SK-N-SH treated with all-trans-retinoic acid at 6 μM for 48 hours (cell line): Measurements from ENCODE around the gene INAVA.

ENCODE experiments used
- ATAC-seq: fragments of 200-7000 bp; cut with Tn5 transposase; 3 replicates; pipeline ENCODE4 v1.9.1; 2020; ENCODE audit warnings: mild to moderate bottlenecking, moderate library complexity
- ARNTL ChIP-seq: fragments of 450-650 bp; formaldehyde crosslinking; IDR thresholded peaks from 2 replicates; pipeline ENCODE4 v1.5.0; 2020; ENCODE audit warnings: low read depth, mild to moderate bottlenecking, moderate library complexity, borderline replicate concordance
- BACH2 ChIP-seq: fragments of 250-450 bp; sonication (Bioruptor Pico); IDR thresholded peaks from 2 replicates; pipeline ENCODE4 v1.9.0; 2021; ENCODE audit warnings: mild to moderate bottlenecking, borderline replicate concordance
- CSDC2 ChIP-seq: fragments of 250-450 bp; sonication (Bioruptor Pico); IDR thresholded peaks from 2 replicates; pipeline ENCODE4 v1.5.0; 2020; ENCODE audit warnings: mild to moderate bottlenecking, moderate library complexity
- CSRNP3 ChIP-seq: fragments of 250-450 bp; sonication (Bioruptor Pico); IDR thresholded peaks from 2 replicates; pipeline ENCODE4 v1.5.1; 2021; ENCODE audit warnings: mild to moderate bottlenecking, moderate library complexity
- ESRRG ChIP-seq: fragments of 250-450 bp; sonication (Bioruptor Pico); IDR thresholded peaks from 2 replicates; pipeline ENCODE4 v1.6.1; 2021; ENCODE audit warnings: mild to moderate bottlenecking
- GLIS3 ChIP-seq: fragments of 250-450 bp; sonication (Bioruptor Pico); IDR thresholded peaks from 2 replicates; pipeline ENCODE4 v1.5.0; 2020; ENCODE audit warnings: mild to moderate bottlenecking, moderate library complexity
- ISL1 ChIP-seq: fragments of 250-450 bp; sonication (Bioruptor Pico); IDR thresholded peaks from 2 replicates; pipeline ENCODE4 v2.1.2; 2022; ENCODE audit warnings: mild to moderate bottlenecking, moderate library complexity
- OSR1 ChIP-seq: fragments of 250-450 bp; sonication (Bioruptor Pico); IDR thresholded peaks from 2 replicates; pipeline ENCODE4 v1.8.0; 2022; ENCODE audit warnings: moderate library complexity, mild to moderate bottlenecking, inconsistent platforms
- PPARA ChIP-seq: fragments of 250-450 bp; sonication (Bioruptor Pico); IDR thresholded peaks from 2 replicates; pipeline ENCODE4 v1.5.0; 2020; ENCODE audit warnings: mild to moderate bottlenecking, borderline replicate concordance
- RARB ChIP-seq: fragments of 250-450 bp; sonication (Bioruptor Pico); IDR thresholded peaks from 2 replicates; pipeline ENCODE4 v1.8.0; 2021; ENCODE audit warnings: mild to moderate bottlenecking, moderate library complexity
- SNAI2 ChIP-seq: fragments of 250-450 bp; sonication (Bioruptor Pico); IDR thresholded peaks from 2 replicates; pipeline ENCODE4 v1.5.0; 2020; ENCODE audit warnings: mild to moderate bottlenecking, moderate library complexity
- TCF4 ChIP-seq: fragments of 250-450 bp; sonication (Bioruptor Pico); IDR thresholded peaks from 2 replicates; pipeline ENCODE4 v1.8.0; 2021; ENCODE audit warnings: mild to moderate bottlenecking, moderate library complexity, borderline replicate concordance
- TOX ChIP-seq: fragments of 250-450 bp; sonication (Bioruptor Pico); IDR thresholded peaks from 2 replicates; pipeline ENCODE4 v1.8.0; 2021; ENCODE audit warnings: mild to moderate bottlenecking, moderate library complexity, borderline replicate concordance
- TSHZ2 ChIP-seq: fragments of 250-450 bp; sonication (Bioruptor Pico); IDR thresholded peaks from 2 replicates; pipeline ENCODE4 v1.5.0; 2020; ENCODE audit warnings: mild to moderate bottlenecking, moderate library complexity
- ZC3H10 ChIP-seq: fragments of 250-450 bp; sonication (Bioruptor Pico); IDR thresholded peaks from 2 replicates; pipeline ENCODE4 v1.5.1; 2021; ENCODE audit warnings: mild to moderate bottlenecking, moderate library complexity
- ZFP3 ChIP-seq: fragments of 250-450 bp; sonication (Bioruptor Pico); IDR thresholded peaks from 2 replicates; pipeline ENCODE4 v1.5.0; 2020; ENCODE audit warnings: mild to moderate bottlenecking, moderate library complexity
- ZFP30 ChIP-seq: fragments of 450-650 bp; formaldehyde crosslinking; IDR thresholded peaks from 2 replicates; pipeline ENCODE4 v1.5.0; 2022; ENCODE audit warnings: mild to moderate bottlenecking, moderate library complexity
- ZNF565 ChIP-seq: fragments of 450-650 bp; formaldehyde crosslinking; conservative IDR thresholded peaks from 2 replicates; pipeline ENCODE4 v1.5.0; 2020; ENCODE audit warnings: low read depth, mild to moderate bottlenecking, moderate library complexity
- ZNF70 ChIP-seq: fragments of 450-650 bp; formaldehyde crosslinking; IDR thresholded peaks from 2 replicates; pipeline ENCODE4 v1.5.0; 2020; ENCODE audit warnings: mild to moderate bottlenecking, moderate library complexity
- ZNF8 ChIP-seq: fragments of 450-650 bp; formaldehyde crosslinking; IDR thresholded peaks from 2 replicates; pipeline ENCODE4 v1.5.0; 2020; ENCODE audit warnings: mild to moderate bottlenecking, moderate library complexity
- TF ChIP-seq, protein P1 (sequence below): fragments of 250-450 bp; sonication (Bioruptor Pico); IDR thresholded peaks from 2 replicates; pipeline ENCODE4 v1.8.0; 2020; ENCODE audit warnings: mild to moderate bottlenecking, moderate library complexity, borderline replicate concordance
- TF ChIP-seq, protein P2 (sequence below): fragments of 250-450 bp; sonication (Bioruptor Pico); IDR thresholded peaks from 2 replicates; pipeline ENCODE4 v1.5.1; 2020; ENCODE audit warnings: low read depth, mild to moderate bottlenecking, moderate library complexity

INAVA gene

GRCh38 chr1:200877010-200877409 is 17.7 kb upstream of the INAVA start:
- TF ChIP-seq ZNF70 (CRISPR knock-in tag) (no peak), RARB (no peak), ZC3H10 (CRISPR knock-in tag) (no peak), SNAI2 (CRISPR knock-in tag) (no peak), TOX (CRISPR knock-in tag) (no peak), CSDC2 (no peak), ZFP30 (CRISPR knock-in tag) (no peak), CSRNP3 (CRISPR knock-in tag) (no peak)
- TF ChIP-seq, protein P1, sequence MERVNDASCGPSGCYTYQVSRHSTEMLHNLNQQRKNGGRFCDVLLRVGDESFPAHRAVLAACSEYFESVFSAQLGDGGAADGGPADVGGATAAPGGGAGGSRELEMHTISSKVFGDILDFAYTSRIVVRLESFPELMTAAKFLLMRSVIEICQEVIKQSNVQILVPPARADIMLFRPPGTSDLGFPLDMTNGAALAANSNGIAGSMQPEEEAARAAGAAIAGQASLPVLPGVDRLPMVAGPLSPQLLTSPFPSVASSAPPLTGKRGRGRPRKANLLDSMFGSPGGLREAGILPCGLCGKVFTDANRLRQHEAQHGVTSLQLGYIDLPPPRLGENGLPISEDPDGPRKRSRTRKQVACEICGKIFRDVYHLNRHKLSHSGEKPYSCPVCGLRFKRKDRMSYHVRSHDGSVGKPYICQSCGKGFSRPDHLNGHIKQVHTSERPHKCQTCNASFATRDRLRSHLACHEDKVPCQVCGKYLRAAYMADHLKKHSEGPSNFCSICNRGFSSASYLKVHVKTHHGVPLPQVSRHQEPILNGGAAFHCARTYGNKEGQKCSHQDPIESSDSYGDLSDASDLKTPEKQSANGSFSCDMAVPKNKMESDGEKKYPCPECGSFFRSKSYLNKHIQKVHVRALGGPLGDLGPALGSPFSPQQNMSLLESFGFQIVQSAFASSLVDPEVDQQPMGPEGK: no peak
- TF ChIP-seq, all 23 proteins: peak for 0
- ATAC-seq: no peak

DNA sequence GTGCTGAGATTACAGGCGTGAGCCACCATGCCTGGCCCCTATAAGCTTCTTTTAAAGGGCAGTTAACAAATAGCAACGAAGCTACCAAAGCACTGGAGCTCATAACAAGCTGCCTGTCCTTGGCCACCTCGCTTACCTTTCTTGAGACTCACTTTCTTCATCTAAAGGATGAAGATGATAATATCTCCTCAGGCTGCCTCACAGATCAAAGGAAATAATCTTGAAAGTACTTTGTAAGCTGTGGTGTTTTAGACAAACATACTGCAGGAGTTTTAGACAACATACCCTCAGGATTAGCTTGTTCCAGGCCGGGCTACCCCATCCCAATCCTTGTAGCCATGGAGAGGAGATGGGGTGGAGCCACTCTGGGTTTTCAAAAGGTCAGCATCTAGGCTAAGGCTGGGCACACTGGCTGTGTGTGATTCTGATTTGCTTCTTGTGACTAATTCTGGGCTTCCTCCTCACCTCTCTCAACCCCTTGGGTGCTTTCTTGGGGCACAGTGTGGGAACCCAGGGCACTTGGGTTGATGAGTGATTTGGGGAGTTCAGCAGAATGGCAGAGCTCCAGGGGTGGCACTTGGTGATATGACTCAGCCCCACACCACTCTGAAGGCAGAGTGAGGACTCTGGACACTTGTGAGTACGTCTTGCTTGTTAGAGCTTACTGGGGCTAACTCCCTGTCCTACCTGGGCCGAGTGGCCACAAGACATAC is 16.7 kb upstream of the INAVA start:
- ATAC-seq: no peak
- TF ChIP-seq CSDC2 (no peak), PPARA (no peak), BACH2 (CRISPR knock-in tag) (no peak), ISL1 (CRISPR knock-in tag) (no peak), TOX (CRISPR knock-in tag) (no peak), TCF4 (CRISPR knock-in tag) (no peak)
- TF ChIP-seq, protein P2, sequence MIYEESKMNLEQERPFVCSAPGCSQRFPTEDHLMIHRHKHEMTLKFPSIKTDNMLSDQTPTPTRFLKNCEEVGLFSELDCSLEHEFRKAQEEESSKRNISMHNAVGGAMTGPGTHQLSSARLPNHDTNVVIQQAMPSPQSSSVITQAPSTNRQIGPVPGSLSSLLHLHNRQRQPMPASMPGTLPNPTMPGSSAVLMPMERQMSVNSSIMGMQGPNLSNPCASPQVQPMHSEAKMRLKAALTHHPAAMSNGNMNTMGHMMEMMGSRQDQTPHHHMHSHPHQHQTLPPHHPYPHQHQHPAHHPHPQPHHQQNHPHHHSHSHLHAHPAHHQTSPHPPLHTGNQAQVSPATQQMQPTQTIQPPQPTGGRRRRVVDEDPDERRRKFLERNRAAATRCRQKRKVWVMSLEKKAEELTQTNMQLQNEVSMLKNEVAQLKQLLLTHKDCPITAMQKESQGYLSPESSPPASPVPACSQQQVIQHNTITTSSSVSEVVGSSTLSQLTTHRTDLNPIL: no peak

DNA sequence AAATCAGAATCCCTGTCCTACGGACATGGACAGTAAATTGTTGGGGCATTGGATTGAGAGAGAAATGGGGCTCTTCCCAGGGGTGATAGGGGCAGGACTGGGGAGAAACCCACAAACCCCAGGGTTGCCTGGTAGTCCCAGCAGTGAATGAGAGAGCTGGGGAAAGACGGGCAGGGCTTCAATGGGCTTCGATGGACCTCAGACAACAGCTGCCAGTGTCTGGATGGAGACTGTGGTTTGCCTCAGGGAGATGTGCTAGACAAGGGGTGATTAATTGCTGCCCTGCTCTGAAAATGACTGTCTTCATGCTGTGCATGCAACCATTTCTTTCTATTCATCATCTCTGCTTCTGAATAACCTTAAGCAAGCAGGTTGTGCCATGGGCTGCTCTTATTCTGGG is 14.5 kb upstream of the INAVA start:
- TF ChIP-seq ZFP30 (CRISPR knock-in tag): no peak
- no peak for TF ChIP-seq OSR1 (CRISPR knock-in tag)
- no peak for TF ChIP-seq ZNF565
- no peak for TF ChIP-seq GLIS3 (CRISPR knock-in tag)
- TF ChIP-seq ZC3H10 (CRISPR knock-in tag): no peak
- TF ChIP-seq BACH2 (CRISPR knock-in tag): no peak
- TF ChIP-seq TCF4 (CRISPR knock-in tag): no peak
- no peak for TF ChIP-seq TOX (CRISPR knock-in tag)
- no peak for TF ChIP-seq ZFP3 (CRISPR knock-in tag)
- TF ChIP-seq ESRRG: no peak
- TF ChIP-seq ARNTL (CRISPR knock-in tag): no peak
- TF ChIP-seq CSDC2: no peak
- no peak for TF ChIP-seq TSHZ2 (CRISPR knock-in tag)
- TF ChIP-seq SNAI2 (CRISPR knock-in tag): no peak
- no peak for TF ChIP-seq ZNF8 (CRISPR knock-in tag)
- no peak for ATAC-seq

- no peak for TF ChIP-seq ZNF70 (CRISPR knock-in tag)
- no peak for TF ChIP-seq ARNTL (CRISPR knock-in tag)
- TF ChIP-seq TSHZ2 (CRISPR knock-in tag): no peak
- TF ChIP-seq, protein P1: no peak
- no peak for TF ChIP-seq CSDC2
- TF ChIP-seq ISL1 (CRISPR knock-in tag): no peak
- no peak for ATAC-seq
Measured at GRCh38 chr1:200883118-200883517, 11.6 kb upstream of the INAVA start.
